Fibroblast of upper back skin (primary cell): ENCODE results near the gene CASK.
A peak's percentile ranks its signal among the peaks of the same experiment; 100 is the strongest.

Experiments used
- DNase-seq: peaks from one replicate; pipeline ENCODE4 v3.0.0-alpha.2; 2013

CASK gene

DNA sequence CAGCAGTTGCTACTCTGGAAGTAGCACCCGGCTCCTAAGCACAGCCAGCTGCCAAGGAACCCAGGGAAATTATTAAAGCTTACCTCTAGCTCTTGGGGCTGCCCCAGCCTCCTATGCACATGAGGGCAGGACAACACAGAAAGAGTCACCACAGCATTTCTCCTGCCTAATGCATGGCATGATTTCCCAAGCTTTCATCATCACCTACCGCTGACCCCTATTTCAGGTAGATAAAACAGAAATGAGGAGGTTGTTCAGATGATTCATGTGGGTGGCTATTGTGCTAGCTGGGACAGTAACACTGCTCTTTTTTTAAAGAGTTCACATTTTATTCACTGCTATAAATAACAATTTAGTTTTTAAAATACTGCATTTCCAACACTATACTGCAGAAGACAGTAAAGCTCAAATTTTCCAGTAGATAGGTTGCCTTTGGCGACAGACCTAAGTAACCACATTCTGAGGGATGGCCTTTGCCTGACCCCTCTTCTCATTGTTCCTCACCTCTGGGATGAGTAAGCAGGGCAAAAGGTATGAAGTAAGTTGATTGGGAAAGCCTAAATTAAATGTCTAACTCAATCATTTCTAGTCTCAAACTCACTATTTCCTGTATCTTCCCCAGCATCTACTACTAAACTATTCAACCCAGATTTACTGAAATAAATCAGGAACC lies 16.7 kb downstream of the CASK start:
- no peak for DNase-seq

DNA sequence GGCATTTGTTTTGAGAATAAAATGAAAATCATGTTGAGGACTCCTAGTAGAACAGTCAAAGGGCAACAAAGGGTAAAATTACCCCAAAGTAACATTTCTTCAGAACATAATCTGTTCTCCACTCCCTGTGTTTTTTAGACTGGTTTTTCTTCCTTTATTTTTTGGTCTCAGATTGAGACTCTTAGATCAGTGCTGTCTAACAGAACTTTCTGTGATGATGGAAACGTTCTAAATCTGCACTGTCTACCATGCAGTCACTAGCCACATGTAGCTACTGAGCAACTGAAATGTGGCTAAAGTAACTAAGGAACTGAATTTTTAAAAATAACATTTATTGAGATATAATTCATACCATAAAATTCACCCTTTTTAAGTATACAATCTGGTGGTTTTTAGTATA lies 19.8 kb downstream of the CASK start:
- DNase-seq: no peak

- DNase-seq: no peak
These were observed 23.0 kb downstream of the CASK start for GRCh38 chrX:41900321-41900720.

DNA sequence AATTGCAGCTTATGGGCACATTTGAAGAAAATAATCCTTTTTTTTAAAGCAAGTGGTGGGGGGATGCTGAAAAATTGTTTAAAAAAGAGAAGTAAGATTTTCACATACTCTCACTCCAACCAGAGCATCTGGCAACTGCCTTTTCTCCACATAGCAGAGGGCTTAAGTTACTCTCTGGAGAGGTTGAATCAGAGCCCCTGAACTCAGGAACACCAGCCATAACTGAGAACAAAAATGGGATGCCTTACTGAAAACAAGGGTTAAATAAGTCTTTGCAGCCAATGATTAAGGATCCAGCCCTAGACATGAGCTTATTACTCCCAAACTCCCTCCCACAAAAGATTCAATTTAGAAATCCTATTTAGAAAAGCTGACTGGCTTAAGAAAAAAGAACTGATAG lies 27.5 kb downstream of the CASK start:
- DNase-seq: peak; percentile 57

GRCh38 chrX:41890026-41890423 lies 33.3 kb downstream of the CASK start:
- DNase-seq: no peak

GRCh38 chrX:41889317-41890025 lies 33.9 kb downstream of the CASK start:
- no peak for DNase-seq

GRCh38 chrX:41887691-41888090 lies 35.7 kb downstream of the CASK start:
- no peak for DNase-seq

- no peak for DNase-seq
These were observed 37.6 kb downstream of the CASK start for GRCh38 chrX:41885724-41886123.

DNA sequence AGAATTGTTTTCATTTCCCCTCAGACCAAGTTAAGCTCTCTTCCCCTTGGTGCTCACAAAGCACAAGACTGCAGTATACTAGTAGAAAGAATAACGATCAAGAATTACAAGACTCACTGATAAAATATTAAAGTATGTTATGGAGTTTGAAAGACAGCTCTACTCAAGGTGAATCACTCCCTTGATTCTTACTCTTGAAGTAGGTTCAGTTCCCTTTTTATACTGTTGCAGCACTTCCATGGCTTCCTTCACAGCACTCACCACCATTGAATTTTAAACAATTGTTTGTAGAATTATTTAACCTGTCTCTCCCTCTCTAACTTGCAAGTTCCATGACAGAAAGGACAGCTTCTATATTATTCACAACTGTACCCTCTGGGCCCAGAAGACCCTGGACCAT lies 42.2 kb downstream of the CASK start:
- DNase-seq: no peak

DNA sequence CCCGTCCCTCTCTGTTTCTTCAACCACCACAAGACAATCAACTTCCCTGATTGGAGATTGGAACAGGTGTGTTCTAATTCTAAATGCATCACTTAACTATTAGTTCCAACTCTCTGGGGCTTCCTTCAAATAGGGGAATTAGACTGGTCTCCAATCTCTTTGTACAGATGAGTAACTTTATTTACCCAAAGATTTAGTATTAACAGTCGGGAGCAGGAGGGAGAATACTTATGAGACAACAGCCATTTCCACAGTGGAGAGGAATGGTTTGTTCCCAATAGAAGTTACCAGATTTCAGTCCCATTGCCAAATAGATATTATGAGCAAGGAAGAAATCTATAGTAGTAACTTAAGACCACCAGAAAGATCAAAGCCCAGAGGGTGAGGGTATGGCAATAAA lies 46.2 kb downstream of the CASK start:
- DNase-seq: no peak

DNA sequence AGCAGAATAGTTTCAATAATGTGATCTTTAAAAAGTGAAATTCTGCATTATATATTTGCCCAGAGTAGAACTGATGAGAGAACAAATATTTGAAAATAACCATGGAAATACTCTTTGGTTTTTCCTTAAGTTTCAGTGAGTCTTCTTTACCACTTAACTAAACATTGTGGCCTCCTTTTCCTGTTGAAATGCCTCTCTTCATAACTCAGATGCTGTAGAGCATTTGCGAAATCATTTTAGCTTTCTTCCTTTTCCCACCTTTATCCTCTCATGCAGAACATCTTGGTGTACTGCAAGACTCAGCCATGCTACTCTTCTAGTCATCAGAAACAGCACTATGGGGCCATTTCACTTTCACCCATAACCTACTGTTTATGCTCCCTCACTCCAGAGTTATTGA lies 48.2 kb downstream of the CASK start:
- peak; percentile 8 for DNase-seq

DNA sequence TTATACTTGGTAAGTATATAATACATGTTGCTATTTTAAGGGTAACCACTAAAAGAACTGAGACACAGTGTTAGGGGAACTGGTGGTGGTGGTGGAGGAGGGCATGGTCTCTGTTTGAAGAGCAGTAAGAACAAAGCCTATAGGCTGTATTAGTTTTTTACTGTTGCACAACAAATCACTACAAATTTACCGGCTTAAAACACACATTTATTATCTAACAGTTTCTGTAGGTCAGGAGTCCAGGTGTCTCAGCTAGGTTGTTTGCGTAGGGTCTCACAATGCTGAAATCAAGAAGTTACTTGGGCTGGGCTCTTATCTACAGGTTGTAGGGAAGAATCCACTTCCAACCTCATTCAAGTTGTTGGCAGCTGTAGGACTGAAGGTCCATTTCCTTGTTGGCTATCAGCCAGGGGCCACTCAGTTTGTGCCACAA lies 52.6 kb downstream of the CASK start:
- DNase-seq: no peak

DNA sequence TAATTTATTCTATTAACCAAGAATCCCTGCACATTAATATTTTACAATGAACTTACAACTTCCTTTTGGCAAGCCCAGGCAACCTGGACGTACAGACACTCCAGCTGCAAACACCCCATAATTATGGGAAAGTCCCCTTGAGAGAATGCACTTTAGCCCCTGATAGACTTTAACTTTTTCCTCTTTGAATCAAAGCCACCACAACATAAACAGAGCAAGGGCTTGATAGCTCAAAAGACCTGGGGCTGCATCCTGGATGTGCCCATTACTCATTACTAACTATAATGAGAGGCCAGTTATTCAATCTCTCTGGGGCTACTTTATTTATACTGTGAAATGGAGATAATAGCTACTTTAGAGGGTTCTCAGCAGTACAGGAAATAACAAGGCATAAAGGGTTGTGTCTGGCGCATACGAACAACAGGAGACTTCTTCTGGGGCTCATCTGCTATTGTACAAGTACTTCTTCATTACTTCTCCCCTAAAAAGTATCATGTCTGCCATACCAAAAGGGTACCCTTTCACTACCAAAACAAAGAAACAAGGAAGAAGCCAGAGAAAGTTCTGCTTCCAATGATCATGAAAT lies 54.9 kb downstream of the CASK start:
- DNase-seq: no peak

DNA sequence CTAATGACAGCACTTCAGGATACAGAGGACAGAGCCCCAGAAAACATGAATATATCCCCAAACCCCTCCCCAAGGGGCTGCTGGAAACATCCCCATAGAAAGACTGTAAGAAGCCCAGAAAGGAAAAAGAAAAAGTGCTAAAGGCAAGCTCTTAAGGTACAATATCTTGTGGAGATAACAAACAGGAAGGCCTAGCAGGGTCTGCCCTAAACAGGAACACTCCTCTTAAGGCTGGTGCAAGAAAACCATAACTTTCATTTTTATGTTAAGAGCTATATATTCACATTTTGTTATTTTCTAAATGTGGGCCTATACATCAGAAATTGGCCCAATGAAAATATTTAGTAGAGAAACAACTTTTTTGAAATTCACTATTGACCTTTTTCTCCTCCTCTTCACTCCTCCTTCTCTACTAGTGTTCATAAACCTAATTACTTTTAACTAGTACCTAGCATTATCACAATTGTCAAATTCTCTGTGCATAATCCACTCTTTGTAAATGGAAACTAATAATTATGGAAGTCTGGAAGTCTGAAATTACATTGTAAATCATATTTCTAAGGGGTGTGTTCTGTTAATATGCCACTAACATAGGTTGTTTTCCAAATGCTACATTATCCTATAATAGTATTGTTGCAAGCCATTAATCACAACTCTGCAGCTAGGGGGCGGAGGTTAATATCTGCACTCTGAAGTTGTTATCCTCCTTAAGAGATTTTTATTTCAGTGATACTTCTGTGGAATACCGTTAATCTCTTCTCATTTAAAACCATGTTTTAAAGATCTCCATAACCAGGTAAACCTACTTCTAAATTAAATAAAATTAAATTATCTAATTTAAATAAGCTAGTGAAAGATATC lies 59.8 kb downstream of the CASK start:
- DNase-seq: no peak

GRCh38 chrX:41862562-41863184 lies 60.7 kb downstream of the CASK start:
- no peak for DNase-seq

GRCh38 chrX:41858161-41858775 lies 65.1 kb downstream of the CASK start:
- no peak for DNase-seq

DNA sequence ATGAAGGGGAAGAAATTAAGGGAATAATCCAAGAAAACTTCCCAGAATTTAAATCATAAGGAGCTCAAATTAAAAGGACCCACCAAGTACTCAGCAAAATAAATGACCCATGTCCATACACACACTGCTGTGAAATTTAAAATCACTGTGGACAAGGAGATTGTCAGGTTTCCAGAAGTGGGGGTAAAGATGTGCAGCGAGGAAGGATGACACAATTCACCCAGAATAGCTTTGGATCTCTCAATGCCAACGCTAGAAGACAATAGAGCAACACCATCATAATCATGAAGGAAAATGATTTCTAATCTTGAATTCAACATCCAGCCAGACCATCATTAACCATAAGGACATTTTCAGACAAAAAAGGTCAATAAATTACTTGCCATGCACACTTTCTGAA lies 65.7 kb downstream of the CASK start:
- DNase-seq: no peak

DNA sequence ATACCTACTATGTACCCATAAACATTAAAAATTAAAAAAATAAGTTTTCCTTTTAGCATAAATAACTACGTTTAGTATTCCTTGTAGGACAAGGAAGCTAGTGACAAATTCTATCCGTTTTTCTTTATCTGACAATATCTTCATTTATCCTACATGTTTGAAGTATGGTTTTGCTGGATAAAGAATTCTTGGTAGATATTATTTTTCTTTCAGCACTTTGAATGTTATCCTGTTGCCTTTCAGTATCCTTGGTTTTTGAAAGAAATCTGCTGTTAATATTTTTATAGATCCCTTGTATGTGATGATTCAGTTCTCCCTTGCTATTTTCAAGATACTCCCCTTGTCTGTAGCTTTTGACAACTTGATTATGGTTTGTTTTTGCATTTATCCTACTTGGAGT lies 76.6 kb downstream of the CASK start:
- DNase-seq: no peak

DNA sequence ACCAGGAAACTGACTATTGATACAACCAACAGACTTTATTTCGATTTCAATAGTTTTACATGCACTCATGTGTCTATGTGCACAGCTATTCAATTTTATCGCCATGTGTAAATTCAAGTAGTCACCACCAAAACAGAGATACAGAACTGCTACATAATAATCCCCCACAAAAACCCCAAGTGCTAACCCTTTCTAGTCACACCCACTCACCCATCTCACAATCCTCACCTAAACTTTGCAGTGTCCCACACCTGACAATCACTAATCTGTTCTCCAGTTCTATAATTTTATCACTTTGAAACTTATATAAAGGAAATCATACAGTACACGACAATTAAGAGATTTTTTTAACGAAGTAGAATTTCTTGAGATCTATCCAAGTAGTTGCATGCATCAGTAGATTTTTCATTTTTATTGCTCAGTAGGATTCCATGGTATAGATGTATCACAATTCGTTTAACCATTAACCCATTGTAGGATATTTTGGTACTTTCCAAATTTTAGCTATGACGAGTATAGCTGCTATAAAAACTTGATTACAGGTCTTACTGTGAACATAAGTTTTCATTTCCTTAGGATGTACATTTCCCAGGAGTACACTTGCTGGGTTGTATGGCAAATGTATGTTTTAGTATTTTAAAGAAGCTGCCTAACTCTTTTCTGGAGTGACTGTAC lies 85.9 kb downstream of the CASK start:
- no peak for DNase-seq

DNA sequence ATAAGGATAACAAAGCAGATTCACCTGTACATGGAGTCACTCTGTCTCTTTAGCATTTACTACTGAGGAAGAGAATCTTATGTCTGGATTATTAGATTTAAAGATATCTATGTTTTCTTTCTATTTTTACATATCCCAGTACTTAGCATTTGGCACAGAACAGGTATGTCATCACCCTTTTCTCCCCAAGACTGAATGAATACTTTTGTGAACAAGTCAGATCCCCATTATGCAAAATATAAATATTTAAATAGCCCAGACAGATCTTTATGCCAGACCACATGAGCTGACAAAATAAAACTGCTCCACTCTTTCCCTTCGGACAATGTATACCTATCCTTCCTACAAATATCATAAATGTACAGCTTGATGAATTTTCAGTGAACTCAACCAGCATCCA lies 94.5 kb downstream of the CASK start:
- peak; percentile 58 for DNase-seq

- peak; percentile 82 for DNase-seq
These were observed 95.5 kb downstream of the CASK start for GRCh38 chrX:41827886-41828285.

- no peak for DNase-seq
These were observed 97.6 kb downstream of the CASK start for GRCh38 chrX:41825796-41826195.
